H9 (cell line): Measurements from ENCODE around the gene TTC39A. TPM values are rescaled to one million over a fixed set of nuclear protein-coding genes. Genes with fewer than 3 reads are reported as not detected.

Experiments
- DNase-seq: peaks from one replicate; pipeline ENCODE4 v3.0.0-alpha.2; 2017
- H2AFZ ChIP-seq: one replicate; pipeline ENCODE4 v1.6.1; 2013; ENCODE audit warnings: mild to moderate bottlenecking, low read length, control low read depth, moderate library complexity
- H2AK5ac ChIP-seq: 2 replicates; pipeline ENCODE4 v1.6.1; 2013; ENCODE audit warnings: low read length, control low read depth, mixed read lengths; ENCODE audit not compliant: insufficient read length
- H2BK120ac ChIP-seq: one replicate; pipeline ENCODE4 v1.6.1; 2013; ENCODE audit warnings: low read depth, mild to moderate bottlenecking, low read length, control low read depth, inconsistent platforms; ENCODE audit not compliant: poor library complexity, severe bottlenecking
- H2BK12ac ChIP-seq: 2 replicates; pipeline ENCODE4 v1.6.1; 2013; ENCODE audit warnings: low read length, control low read depth, mixed read lengths, low read depth; ENCODE audit not compliant: insufficient read length
- H2BK15ac ChIP-seq: 2 replicates; pipeline ENCODE4 v1.6.1; 2013; ENCODE audit warnings: low read depth, low read length, control low read depth
- H2BK20ac ChIP-seq: one replicate; pipeline ENCODE4 v1.6.1; 2013; ENCODE audit warnings: low read depth, mild to moderate bottlenecking, low read length, control low read depth, inconsistent platforms; ENCODE audit not compliant: poor library complexity, severe bottlenecking
- H2BK5ac ChIP-seq: 2 replicates; pipeline ENCODE4 v1.6.1; 2013; ENCODE audit warnings: low read length, control low read depth, mixed read lengths; ENCODE audit not compliant: insufficient read length
- H3K14ac ChIP-seq: 2 replicates; pipeline ENCODE4 v1.6.1; 2013; ENCODE audit warnings: low read length, control low read depth; ENCODE audit not compliant: insufficient read depth
- H3K18ac ChIP-seq: 2 replicates; pipeline ENCODE4 v1.6.1; 2013; ENCODE audit warnings: low read depth, mild to moderate bottlenecking, mixed read lengths, low read length, control low read depth; ENCODE audit not compliant: insufficient read length
- H3K23ac ChIP-seq: 2 replicates; pipeline ENCODE4 v1.6.1; 2013; ENCODE audit warnings: low read length, control low read depth, mixed read lengths, low read depth; ENCODE audit not compliant: insufficient read length
- H3K23me2 ChIP-seq: 2 replicates; pipeline ENCODE4 v1.6.1; 2013; ENCODE audit warnings: low read depth, mild to moderate bottlenecking, mixed read lengths, low read length, control low read depth; ENCODE audit not compliant: insufficient read length, poor library complexity, severe bottlenecking
- H3K27ac ChIP-seq: 2 replicates; pipeline ENCODE4 v1.5.1; 2013; ENCODE audit warnings: low read length, control low read depth, mixed read lengths, low read depth; ENCODE audit not compliant: insufficient read length
- H3K27me3 ChIP-seq: 2 replicates; pipeline ENCODE4 v1.6.1; 2013; ENCODE audit warnings: low read length, control low read depth, inconsistent platforms; ENCODE audit not compliant: insufficient read depth
- H3K4ac ChIP-seq: 2 replicates; pipeline ENCODE4 v1.6.1; 2013; ENCODE audit warnings: low read depth, mild to moderate bottlenecking, control low read depth, inconsistent platforms, low read length, moderate library complexity
- H3K4me1 ChIP-seq: 2 replicates; pipeline ENCODE4 v1.6.1; 2013; ENCODE audit warnings: low read length, control low read depth, inconsistent platforms; ENCODE audit not compliant: insufficient read depth
- H3K4me2 ChIP-seq: 2 replicates; pipeline ENCODE4 v1.6.1; 2013; ENCODE audit warnings: low read length, control low read depth, mixed read lengths; ENCODE audit not compliant: insufficient read length, insufficient read depth
- H3K56ac ChIP-seq: 2 replicates; pipeline ENCODE4 v1.6.1; 2013; ENCODE audit warnings: low read depth, mild to moderate bottlenecking, mixed read lengths, low read length, control low read depth; ENCODE audit not compliant: insufficient read length
- H3K79me1 ChIP-seq: 2 replicates; pipeline ENCODE4 v1.6.1; 2013; ENCODE audit warnings: low read depth, mild to moderate bottlenecking, moderate library complexity, low read length, control low read depth, inconsistent platforms; ENCODE audit not compliant: insufficient read depth, poor library complexity, severe bottlenecking
- H3K79me2 ChIP-seq: 2 replicates; pipeline ENCODE4 v1.6.1; 2013; ENCODE audit warnings: low read length, control low read depth, inconsistent platforms; ENCODE audit not compliant: insufficient read depth
- H3K9ac ChIP-seq: 2 replicates; pipeline ENCODE4 v1.6.1; 2013; ENCODE audit warnings: low read length, control low read depth, mixed read lengths; ENCODE audit not compliant: insufficient read length; ENCODE audit errors: extremely low read depth
- H3K9me3 ChIP-seq: one replicate; pipeline ENCODE4 v1.6.1; 2013; ENCODE audit warnings: low read depth, low read length, inconsistent platforms; ENCODE audit not compliant: control insufficient read depth
- H3T11ph ChIP-seq: one replicate; pipeline ENCODE4 v1.6.1; 2013; ENCODE audit warnings: mild to moderate bottlenecking, low read length, control low read depth, inconsistent platforms
- H4K20me1 ChIP-seq: one replicate; pipeline ENCODE4 v1.6.1; 2013; ENCODE audit not compliant: control insufficient read depth, insufficient read length, insufficient read depth
- H4K5ac ChIP-seq: 2 replicates; pipeline ENCODE4 v1.6.1; 2013; ENCODE audit warnings: low read depth, mild to moderate bottlenecking, mixed read lengths, low read length, control low read depth; ENCODE audit not compliant: insufficient read length
- H4K8ac ChIP-seq: replicated peaks from 2 replicates; pipeline ENCODE4 v1.6.1; 2013; ENCODE audit warnings: low read length, control low read depth, mixed read lengths, low read depth; ENCODE audit not compliant: insufficient read length
- H4K91ac ChIP-seq: 2 replicates; pipeline ENCODE4 v1.6.1; 2013; ENCODE audit warnings: low read depth, mild to moderate bottlenecking, moderate library complexity, mixed read lengths, low read length, control low read depth; ENCODE audit not compliant: insufficient read length
- H3K27ac Mint-ChIP-seq, 3 experiments: 2 replicates in 2 of 3; 3 replicates in 1 of 3; pipeline ENCODE4 v1.8.0; 2020 to 2021; ENCODE audit warnings: mixed read lengths in 3 of 3, mild to moderate bottlenecking in 1 of 3, moderate library complexity in 1 of 3
- H3K27me3 Mint-ChIP-seq: 2 replicates; pipeline ENCODE4 v1.8.0; 2021; ENCODE audit warnings: low read depth, mild to moderate bottlenecking, moderate library complexity, mixed read lengths
- H3K36me3 Mint-ChIP-seq, 3 experiments: 2 replicates in 2 of 3; 3 replicates in 1 of 3; pipeline ENCODE4 v1.8.0; 2020 to 2021; ENCODE audit warnings: low read depth in 3 of 3, mixed read lengths in 3 of 3; ENCODE audit not compliant: insufficient read depth in 1 of 3
- H3K4me1 Mint-ChIP-seq, 2 experiments: 2 replicates each; pipeline ENCODE4 v1.8.0; 2020; ENCODE audit warnings: mixed read lengths in 2 of 2
- H3K4me3 Mint-ChIP-seq, 2 experiments: 2 replicates in 1 of 2; 3 replicates in 1 of 2; pipeline ENCODE4 v1.8.0; 2020 to 2021; ENCODE audit warnings: mild to moderate bottlenecking in 2 of 2, mixed read lengths in 2 of 2, moderate library complexity in 1 of 2
- H3K9me3 Mint-ChIP-seq, 2 experiments: 2 replicates in 1 of 2; 3 replicates in 1 of 2; pipeline ENCODE4 v1.8.0; 2020; ENCODE audit warnings: mild to moderate bottlenecking in 2 of 2, mixed read lengths in 2 of 2, moderate library complexity in 1 of 2
- CTCF ChIP-seq: fragments of 200-600 bp; sonication (generic); conservative IDR thresholded peaks from 3 replicates; pipeline ENCODE4 v1.8.0; 2021; ENCODE audit warnings: antibody characterized with exemption, mild to moderate bottlenecking
- WGBS: extraction: QIAGEN DNeasy Blood & Tissue Kit; methylation state at CpG from one replicate; pipeline ENCODE4 v1.1.7; 2013; ENCODE audit warnings: missing lambda C conversion rate, low lambda C conversion rate, mixed read lengths; ENCODE audit not compliant: insufficient read length; ENCODE audit errors: extremely low coverage; 5-methylcytosine and 5-hydroxymethylcytosine counted together
- total RNA-seq: library from RNA; stranded (reverse); gene quantifications from 2 replicates; pipeline ENCODE4 v1.2.1, GENCODE V29; 2021

The TTC39A gene
- total RNA-seq, 1 experiment from 2014 or later = 7.7 TPM

- Histone ChIP-seq H2AK5ac (no peak overlapping the region), H3K23ac (no peak overlapping the region), H3K4me2 (no peak overlapping the region), H2AFZ (no peak overlapping the region), H4K91ac (no peak overlapping the region), H2BK5ac (no peak overlapping the region), H3K4me1 (peaks cover 3% of the 10 kb centered on the region; the same call in 1 of the 2 replicates), H3T11ph (no peak overlapping the region), H2BK15ac (no peak overlapping the region), H4K5ac (no peak overlapping the region), H3K79me2 (no peaks in the 10 kb centered on the region), H3K9me3 (no peaks in the 10 kb centered on the region), H3K56ac (no peak overlapping the region), H2BK120ac (no peak overlapping the region), H3K18ac (no peak overlapping the region), H4K20me1 (no peaks in the 10 kb centered on the region), H3K27me3 (no peaks in the 10 kb centered on the region), H3K4ac (no peak overlapping the region), H3K9ac (no peak overlapping the region), H2BK20ac (no peak overlapping the region), H3K14ac (no peak overlapping the region), H3K27ac (no peak overlapping the region), H3K23me2 (no peaks in the 10 kb centered on the region), H4K8ac (no peak overlapping the region), H2BK12ac (no peak overlapping the region), H3K79me1 (no peaks in the 10 kb centered on the region)
- no peak for DNase-seq
- no peak overlapping the region for H3K27ac Mint-ChIP-seq
- peaks cover 14 to 15% of the 10 kb centered on the region in 2 experiments for H3K4me1 Mint-ChIP-seq
- no peaks in the 10 kb centered on the region for H3K9me3 Mint-ChIP-seq
- no peaks in the 10 kb centered on the region for H3K36me3 Mint-ChIP-seq
- no peak overlapping the region for H3K4me3 Mint-ChIP-seq
- WGBS = no CpG with 5 or more reads among the region's 3 CpGs
- peaks cover 4% of the 10 kb centered on the region for H3K27me3 Mint-ChIP-seq
- no peak for TF ChIP-seq CTCF
Observed at GRCh38 chr1:51336004-51336403, 5.6 kb upstream of the TTC39A start.
